HEK293 (cell line): ENCODE measurements around the gene GNAI1.

Experiments
- CTCF ChIA-PET: fragments of 350-600 bp; formaldehyde crosslinking; extraction: SDS; loops from one replicate; lab custom pipeline; 2021; ENCODE audit warnings: antibody characterized with exemption; lab: Yijun Ruan, JAX
- POLR2A ChIA-PET: fragments of 300-600 bp; formaldehyde crosslinking; extraction: SDS; loops from one replicate; lab custom pipeline; 2020; ENCODE audit warnings: antibody characterized with exemption, inconsistent platforms; lab: Yijun Ruan, JAX
- H3K27ac ChIP-seq: fragments of 200-500 bp; sonication (Bioruptor generic); 2 replicates; pipeline ENCODE4 v1.5.1; 2014; ENCODE audit warnings: low read depth, low read length, control low read depth, inconsistent platforms; ENCODE audit errors: extremely low read depth
- H3K36me3 ChIP-seq, 2 experiments: fragments of 200-500 bp in 1 of 2; sonication (Bioruptor generic) in 1 of 2; 1 replicate in 1 of 2; 2 replicates in 1 of 2; pipeline ENCODE4 v1.5.1; 2014 to 2017; ENCODE audit warnings: inconsistent platforms in 2 of 2, low read length in 2 of 2; ENCODE audit not compliant: control insufficient read depth in 2 of 2, insufficient read depth in 1 of 2
- H3K4me1 ChIP-seq: fragments of 200-500 bp; sonication (Bioruptor generic); 2 replicates; pipeline ENCODE4 v1.5.1; 2014; ENCODE audit warnings: mild to moderate bottlenecking, low read length, inconsistent platforms; ENCODE audit not compliant: control insufficient read depth, insufficient read depth
- H3K4me3 ChIP-seq: 2 replicates; pipeline ENCODE4 v1.5.1; 2011; ENCODE audit warnings: low read depth, mild to moderate bottlenecking, control low read depth, low read length, moderate library complexity
- H3K9me3 ChIP-seq: fragments of 200-500 bp; sonication (Bioruptor generic); 2 replicates; pipeline ENCODE4 v1.5.1; 2014; ENCODE audit warnings: low read depth, low read length, inconsistent platforms; ENCODE audit not compliant: control insufficient read depth, insufficient read depth
- HOXC10 ChIP-seq: sonication (generic); formaldehyde crosslinking; IDR thresholded peaks from 2 replicates; pipeline ENCODE4 v1.8.1; 2023; ENCODE audit warnings: mild to moderate bottlenecking, missing genetic modification reagents
- RBAK ChIP-seq: fragments of 450-650 bp; formaldehyde crosslinking; IDR thresholded peaks from 2 replicates; pipeline ENCODE4 v1.5.1; 2016; ENCODE audit warnings: missing biosample characterization, missing genetic modification characterization
- WT1 ChIP-seq: fragments of 450-650 bp; formaldehyde crosslinking; IDR thresholded peaks from 2 replicates; pipeline ENCODE4 v1.5.1; 2016; ENCODE audit warnings: missing biosample characterization, missing genetic modification characterization
- ZBTB21 ChIP-seq: fragments of 450-650 bp; formaldehyde crosslinking; IDR thresholded peaks from 2 replicates; pipeline ENCODE4 v1.5.1; 2017; ENCODE audit warnings: missing biosample characterization, missing genetic modification characterization
- ZNF114 ChIP-seq: fragments of 450-650 bp; formaldehyde crosslinking; IDR thresholded peaks from 2 replicates; pipeline ENCODE4 v1.5.0; 2017; ENCODE audit warnings: missing biosample characterization, missing genetic modification characterization
- ZNF132 ChIP-seq: fragments of 450-650 bp; formaldehyde crosslinking; IDR thresholded peaks from 2 replicates; pipeline ENCODE4 v1.5.1; 2017; ENCODE audit warnings: missing biosample characterization, missing genetic modification characterization, borderline replicate concordance
- ZNF155 ChIP-seq: fragments of 450-650 bp; formaldehyde crosslinking; IDR thresholded peaks from 2 replicates; pipeline ENCODE4 v1.5.1; 2016; ENCODE audit warnings: missing biosample characterization, missing genetic modification characterization
- ZNF223 ChIP-seq: fragments of 450-650 bp; formaldehyde crosslinking; IDR thresholded peaks from 2 replicates; pipeline ENCODE4 v1.5.1; 2016; ENCODE audit warnings: missing biosample characterization, missing genetic modification characterization
- ZNF239 ChIP-seq: fragments of 450-650 bp; formaldehyde crosslinking; IDR thresholded peaks from 2 replicates; pipeline ENCODE4 v1.5.1; 2016; ENCODE audit warnings: missing biosample characterization, missing genetic modification characterization
- ZNF350 ChIP-seq: fragments of 450-650 bp; formaldehyde crosslinking; IDR thresholded peaks from 2 replicates; pipeline ENCODE4 v1.5.0; 2017; ENCODE audit warnings: missing biosample characterization, mild to moderate bottlenecking, missing genetic modification characterization
- ZNF404 ChIP-seq: fragments of 450-650 bp; formaldehyde crosslinking; IDR thresholded peaks from 2 replicates; pipeline ENCODE4 v1.5.1; 2017; ENCODE audit warnings: missing biosample characterization, missing genetic modification characterization
- ZNF544 ChIP-seq: fragments of 450-650 bp; formaldehyde crosslinking; IDR thresholded peaks from 2 replicates; pipeline ENCODE4 v1.5.0; 2017; ENCODE audit warnings: missing biosample characterization, missing genetic modification characterization
- ZNF707 ChIP-seq: fragments of 450-650 bp; formaldehyde crosslinking; IDR thresholded peaks from 2 replicates; pipeline ENCODE4 v1.5.1; 2016; ENCODE audit warnings: missing biosample characterization, missing genetic modification characterization
- ZNF843 ChIP-seq: fragments of 450-650 bp; formaldehyde crosslinking; IDR thresholded peaks from 2 replicates; pipeline ENCODE4 v1.5.1; 2016; ENCODE audit warnings: missing biosample characterization, missing genetic modification characterization
- ZXDB ChIP-seq: fragments of 450-650 bp; formaldehyde crosslinking; IDR thresholded peaks from 2 replicates; pipeline ENCODE4 v1.5.1; 2016; ENCODE audit warnings: missing biosample characterization, missing genetic modification characterization
- TF ChIP-seq, protein P1 (sequence below): fragments of 450-650 bp; formaldehyde crosslinking; IDR thresholded peaks from 2 replicates; pipeline ENCODE4 v1.5.1; 2016; ENCODE audit warnings: missing biosample characterization, missing genetic modification characterization
- TF ChIP-seq, protein P2 (sequence below): fragments of 450-650 bp; formaldehyde crosslinking; IDR thresholded peaks from 2 replicates; pipeline ENCODE4 v1.5.1; 2016; ENCODE audit warnings: missing biosample characterization, missing genetic modification characterization
- TF ChIP-seq, protein P3 (sequence below): fragments of 450-650 bp; formaldehyde crosslinking; IDR thresholded peaks from 2 replicates; pipeline ENCODE4 v1.5.1; 2016; ENCODE audit warnings: missing biosample characterization, missing genetic modification characterization
- TF ChIP-seq, protein P4 (sequence below): fragments of 450-650 bp; formaldehyde crosslinking; conservative IDR thresholded peaks from 2 replicates; pipeline ENCODE4 v1.5.1; 2016; ENCODE audit warnings: low read depth, missing biosample characterization, missing genetic modification characterization
- TF ChIP-seq, protein P5 (sequence below): fragments of 450-650 bp; formaldehyde crosslinking; IDR thresholded peaks from 2 replicates; pipeline ENCODE4 v1.5.1; 2016; ENCODE audit warnings: missing biosample characterization, missing genetic modification characterization

GNAI1 gene

DNA sequence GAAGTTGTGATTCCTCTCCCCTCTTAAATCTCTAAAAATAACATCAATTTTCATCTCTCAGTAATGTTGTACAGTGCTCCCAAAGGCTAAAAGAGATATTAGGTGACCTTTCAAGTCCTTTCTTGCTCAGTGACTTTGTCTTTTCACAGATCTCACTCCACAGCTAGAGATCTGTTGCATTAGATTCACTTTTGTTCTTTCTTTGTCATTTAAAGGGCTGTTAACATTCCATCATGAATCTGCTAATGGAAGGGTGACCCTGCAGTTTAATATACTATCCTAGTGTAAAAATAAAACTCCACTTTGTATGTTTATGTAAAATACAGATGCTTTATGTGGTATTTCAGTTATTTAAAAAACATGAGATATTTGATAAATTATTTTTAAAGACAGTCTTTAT is 30.5 kb downstream of the GNAI1 start (continued):
- TF ChIP-seq, protein P1, sequence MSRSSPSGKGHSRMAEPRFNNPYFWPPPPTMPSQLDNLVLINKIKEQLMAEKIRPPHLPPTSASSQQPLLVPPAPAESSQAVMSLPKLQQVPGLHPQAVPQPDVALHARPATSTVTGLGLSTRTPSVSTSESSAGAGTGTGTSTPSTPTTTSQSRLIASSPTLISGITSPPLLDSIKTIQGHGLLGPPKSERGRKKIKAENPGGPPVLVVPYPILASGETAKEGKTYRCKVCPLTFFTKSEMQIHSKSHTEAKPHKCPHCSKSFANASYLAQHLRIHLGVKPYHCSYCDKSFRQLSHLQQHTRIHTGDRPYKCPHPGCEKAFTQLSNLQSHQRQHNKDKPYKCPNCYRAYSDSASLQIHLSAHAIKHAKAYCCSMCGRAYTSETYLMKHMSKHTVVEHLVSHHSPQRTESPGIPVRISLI (tag by site-specific recombination): no peak
- TF ChIP-seq, protein P2, sequence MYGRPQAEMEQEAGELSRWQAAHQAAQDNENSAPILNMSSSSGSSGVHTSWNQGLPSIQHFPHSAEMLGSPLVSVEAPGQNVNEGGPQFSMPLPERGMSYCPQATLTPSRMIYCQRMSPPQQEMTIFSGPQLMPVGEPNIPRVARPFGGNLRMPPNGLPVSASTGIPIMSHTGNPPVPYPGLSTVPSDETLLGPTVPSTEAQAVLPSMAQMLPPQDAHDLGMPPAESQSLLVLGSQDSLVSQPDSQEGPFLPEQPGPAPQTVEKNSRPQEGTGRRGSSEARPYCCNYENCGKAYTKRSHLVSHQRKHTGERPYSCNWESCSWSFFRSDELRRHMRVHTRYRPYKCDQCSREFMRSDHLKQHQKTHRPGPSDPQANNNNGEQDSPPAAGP (tag by site-specific recombination): no peak
- no peak for TF ChIP-seq ZNF350
- TF ChIP-seq, protein P3, sequence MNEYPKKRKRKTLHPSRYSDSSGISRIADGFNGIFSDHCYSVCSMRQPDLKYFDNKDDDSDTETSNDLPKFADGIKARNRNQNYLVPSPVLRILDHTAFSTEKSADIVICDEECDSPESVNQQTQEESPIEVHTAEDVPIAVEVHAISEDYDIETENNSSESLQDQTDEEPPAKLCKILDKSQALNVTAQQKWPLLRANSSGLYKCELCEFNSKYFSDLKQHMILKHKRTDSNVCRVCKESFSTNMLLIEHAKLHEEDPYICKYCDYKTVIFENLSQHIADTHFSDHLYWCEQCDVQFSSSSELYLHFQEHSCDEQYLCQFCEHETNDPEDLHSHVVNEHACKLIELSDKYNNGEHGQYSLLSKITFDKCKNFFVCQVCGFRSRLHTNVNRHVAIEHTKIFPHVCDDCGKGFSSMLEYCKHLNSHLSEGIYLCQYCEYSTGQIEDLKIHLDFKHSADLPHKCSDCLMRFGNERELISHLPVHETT (tag by site-specific recombination): no peak
- no peak for TF ChIP-seq ZNF843
- TF ChIP-seq ZNF404: no peak
- no peak for TF ChIP-seq ZNF114 (tag by site-specific recombination)
- no peak for TF ChIP-seq ZNF223

DNA sequence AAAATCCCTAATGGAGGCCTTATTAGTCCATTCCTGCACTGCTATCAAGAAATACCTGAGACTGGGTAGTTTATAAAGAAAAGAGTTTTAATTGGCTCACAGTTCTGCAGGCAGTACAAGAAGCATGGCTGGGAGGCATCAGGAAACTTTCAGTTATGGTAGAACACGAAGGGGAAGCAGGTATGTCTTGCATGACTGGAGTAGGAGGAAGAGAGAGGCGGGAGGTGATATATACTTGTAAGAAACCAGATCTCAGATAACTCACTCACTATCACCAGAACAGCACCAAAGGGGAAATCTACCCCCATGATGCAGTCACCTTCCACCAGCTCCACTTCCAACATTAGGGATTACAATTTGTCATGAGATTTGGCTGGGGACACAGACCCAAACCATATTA is 35.8 kb downstream of the GNAI1 start:
- no peaks in the 10 kb centered on the region for H3K36me3 ChIP-seq
- no peak overlapping the region for H3K4me3 ChIP-seq
- no peaks in the 10 kb centered on the region for H3K4me1 ChIP-seq
- POLR2A ChIA-PET: no interaction called here
- H3K9me3 ChIP-seq: no peaks in the 10 kb centered on the region; the same call in none of the 2 replicates
- CTCF ChIA-PET: no interaction called here
- H3K27ac ChIP-seq: no peak overlapping the region
- no peak for TF ChIP-seq ZNF132 (tag by site-specific recombination)
- TF ChIP-seq, protein P4, sequence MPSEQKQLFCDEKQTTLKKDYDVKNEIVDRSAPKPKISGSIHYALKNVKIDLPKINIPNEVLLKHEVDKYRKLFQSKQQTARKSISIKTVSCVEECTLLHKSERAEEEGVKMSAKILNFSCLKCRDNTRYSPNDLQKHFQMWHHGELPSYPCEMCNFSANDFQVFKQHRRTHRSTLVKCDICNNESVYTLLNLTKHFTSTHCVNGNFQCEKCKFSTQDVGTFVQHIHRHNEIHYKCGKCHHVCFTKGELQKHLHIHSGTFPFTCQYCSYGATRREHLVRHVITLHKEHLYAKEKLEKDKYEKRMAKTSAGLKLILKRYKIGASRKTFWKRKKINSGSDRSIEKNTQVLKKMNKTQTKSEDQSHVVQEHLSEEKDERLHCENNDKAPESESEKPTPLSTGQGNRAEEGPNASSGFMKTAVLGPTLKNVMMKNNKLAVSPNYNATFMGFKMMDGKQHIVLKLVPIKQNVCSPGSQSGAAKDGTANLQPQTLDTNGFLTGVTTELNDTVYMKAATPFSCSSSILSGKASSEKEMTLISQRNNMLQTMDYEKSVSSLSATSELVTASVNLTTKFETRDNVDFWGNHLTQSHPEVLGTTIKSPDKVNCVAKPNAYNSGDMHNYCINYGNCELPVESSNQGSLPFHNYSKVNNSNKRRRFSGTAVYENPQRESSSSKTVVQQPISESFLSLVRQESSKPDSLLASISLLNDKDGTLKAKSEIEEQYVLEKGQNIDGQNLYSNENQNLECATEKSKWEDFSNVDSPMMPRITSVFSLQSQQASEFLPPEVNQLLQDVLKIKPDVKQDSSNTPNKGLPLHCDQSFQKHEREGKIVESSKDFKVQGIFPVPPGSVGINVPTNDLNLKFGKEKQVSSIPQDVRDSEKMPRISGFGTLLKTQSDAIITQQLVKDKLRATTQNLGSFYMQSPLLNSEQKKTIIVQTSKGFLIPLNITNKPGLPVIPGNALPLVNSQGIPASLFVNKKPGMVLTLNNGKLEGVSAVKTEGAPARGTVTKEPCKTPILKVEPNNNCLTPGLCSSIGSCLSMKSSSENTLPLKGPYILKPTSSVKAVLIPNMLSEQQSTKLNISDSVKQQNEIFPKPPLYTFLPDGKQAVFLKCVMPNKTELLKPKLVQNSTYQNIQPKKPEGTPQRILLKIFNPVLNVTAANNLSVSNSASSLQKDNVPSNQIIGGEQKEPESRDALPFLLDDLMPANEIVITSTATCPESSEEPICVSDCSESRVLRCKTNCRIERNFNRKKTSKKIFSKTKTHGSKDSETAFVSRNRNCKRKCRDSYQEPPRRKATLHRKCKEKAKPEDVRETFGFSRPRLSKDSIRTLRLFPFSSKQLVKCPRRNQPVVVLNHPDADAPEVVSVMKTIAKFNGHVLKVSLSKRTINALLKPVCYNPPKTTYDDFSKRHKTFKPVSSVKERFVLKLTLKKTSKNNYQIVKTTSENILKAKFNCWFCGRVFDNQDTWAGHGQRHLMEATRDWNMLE (tag by site-specific recombination): no peak
- no peak for TF ChIP-seq ZNF843
- TF ChIP-seq ZNF155 (tag by site-specific recombination): no peak
- no peak for TF ChIP-seq RBAK (tag by site-specific recombination)
- no peak for TF ChIP-seq ZBTB21 (tag by site-specific recombination)
- no peak for TF ChIP-seq ZNF707 (tag by site-specific recombination)
- TF ChIP-seq ZNF404: no peak
- TF ChIP-seq ZXDB (tag by site-specific recombination): no peak
- no peak for TF ChIP-seq HOXC10
- no peak for TF ChIP-seq ZNF544 (tag by site-specific recombination)
- TF ChIP-seq WT1: no peak
- no peak for TF ChIP-seq ZNF239 (tag by site-specific recombination)
- TF ChIP-seq, protein P5, sequence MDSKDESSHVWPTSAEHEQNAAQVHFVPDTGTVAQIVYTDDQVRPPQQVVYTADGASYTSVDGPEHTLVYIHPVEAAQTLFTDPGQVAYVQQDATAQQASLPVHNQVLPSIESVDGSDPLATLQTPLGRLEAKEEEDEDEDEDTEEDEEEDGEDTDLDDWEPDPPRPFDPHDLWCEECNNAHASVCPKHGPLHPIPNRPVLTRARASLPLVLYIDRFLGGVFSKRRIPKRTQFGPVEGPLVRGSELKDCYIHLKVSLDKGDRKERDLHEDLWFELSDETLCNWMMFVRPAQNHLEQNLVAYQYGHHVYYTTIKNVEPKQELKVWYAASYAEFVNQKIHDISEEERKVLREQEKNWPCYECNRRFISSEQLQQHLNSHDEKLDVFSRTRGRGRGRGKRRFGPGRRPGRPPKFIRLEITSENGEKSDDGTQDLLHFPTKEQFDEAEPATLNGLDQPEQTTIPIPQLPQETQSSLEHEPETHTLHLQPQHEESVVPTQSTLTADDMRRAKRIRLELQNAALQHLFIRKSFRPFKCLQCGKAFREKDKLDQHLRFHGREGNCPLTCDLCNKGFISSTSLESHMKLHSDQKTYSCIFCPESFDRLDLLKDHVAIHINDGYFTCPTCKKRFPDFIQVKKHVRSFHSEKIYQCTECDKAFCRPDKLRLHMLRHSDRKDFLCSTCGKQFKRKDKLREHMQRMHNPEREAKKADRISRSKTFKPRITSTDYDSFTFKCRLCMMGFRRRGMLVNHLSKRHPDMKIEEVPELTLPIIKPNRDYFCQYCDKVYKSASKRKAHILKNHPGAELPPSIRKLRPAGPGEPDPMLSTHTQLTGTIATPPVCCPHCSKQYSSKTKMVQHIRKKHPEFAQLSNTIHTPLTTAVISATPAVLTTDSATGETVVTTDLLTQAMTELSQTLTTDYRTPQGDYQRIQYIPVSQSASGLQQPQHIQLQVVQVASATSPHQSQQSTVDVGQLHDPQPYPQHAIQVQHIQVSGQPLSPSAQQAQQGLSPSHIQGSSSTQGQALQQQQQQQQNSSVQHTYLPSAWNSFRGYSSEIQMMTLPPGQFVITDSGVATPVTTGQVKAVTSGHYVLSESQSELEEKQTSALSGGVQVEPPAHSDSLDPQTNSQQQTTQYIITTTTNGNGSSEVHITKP (tag by site-specific recombination): no peak
